ENCODE data around the gene FLNA.

- no peak for TF ChIP-seq POLR2A (IDR thresholded peaks at IDR 0.05)
- TF ChIP-seq, protein P1, sequence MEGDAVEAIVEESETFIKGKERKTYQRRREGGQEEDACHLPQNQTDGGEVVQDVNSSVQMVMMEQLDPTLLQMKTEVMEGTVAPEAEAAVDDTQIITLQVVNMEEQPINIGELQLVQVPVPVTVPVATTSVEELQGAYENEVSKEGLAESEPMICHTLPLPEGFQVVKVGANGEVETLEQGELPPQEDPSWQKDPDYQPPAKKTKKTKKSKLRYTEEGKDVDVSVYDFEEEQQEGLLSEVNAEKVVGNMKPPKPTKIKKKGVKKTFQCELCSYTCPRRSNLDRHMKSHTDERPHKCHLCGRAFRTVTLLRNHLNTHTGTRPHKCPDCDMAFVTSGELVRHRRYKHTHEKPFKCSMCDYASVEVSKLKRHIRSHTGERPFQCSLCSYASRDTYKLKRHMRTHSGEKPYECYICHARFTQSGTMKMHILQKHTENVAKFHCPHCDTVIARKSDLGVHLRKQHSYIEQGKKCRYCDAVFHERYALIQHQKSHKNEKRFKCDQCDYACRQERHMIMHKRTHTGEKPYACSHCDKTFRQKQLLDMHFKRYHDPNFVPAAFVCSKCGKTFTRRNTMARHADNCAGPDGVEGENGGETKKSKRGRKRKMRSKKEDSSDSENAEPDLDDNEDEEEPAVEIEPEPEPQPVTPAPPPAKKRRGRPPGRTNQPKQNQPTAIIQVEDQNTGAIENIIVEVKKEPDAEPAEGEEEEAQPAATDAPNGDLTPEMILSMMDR (IDR thresholded peaks at IDR 0.05), result no peak
Observed at GRCh38 chrX:154313147-154313546, 61.3 kb downstream of the FLNA start.
